Activated T-cell treated with anti-CD3 and anti-CD28 coated beads, Interleukin-2, amount 50 U/mL, for 72 hours (primary cell): ENCODE results near the gene HECW1. TPM values are rescaled to one million over a fixed set of nuclear protein-coding genes. Genes with fewer than 3 reads are reported as not detected.
"Not testable (repeated sequence)": the region's sequence is repeated elsewhere in the genome, so short reads cannot be mapped to it uniquely, and the experiment has no call there.

Experiments
- ATAC-seq, 2 donors: fragments of 150-1000 bp; cut with Tn5 transposase; replicated peaks in 1 of 2; 2 replicates each; pipeline ENCODE4 v1.10.0; 2021; ENCODE audit warnings: moderate library complexity in 2 of 2, mild to moderate bottlenecking in 1 of 2
- DNase-seq, 2 donors: peaks; one replicate each; pipeline ENCODE4 v3.0.0; 2021 to 2022; ENCODE audit warnings: mixed read lengths in 1 of 2
- H3K27ac Mint-ChIP-seq: one replicate; pipeline ENCODE4 v1.8.0; 2022; ENCODE audit warnings: mild to moderate bottlenecking, moderate library complexity, mixed read lengths
- H3K27me3 Mint-ChIP-seq: one replicate; pipeline ENCODE4 v1.8.0; 2022; ENCODE audit warnings: low read depth, mixed read lengths
- H3K36me3 Mint-ChIP-seq, 2 donors: one replicate each; pipeline ENCODE4 v1.8.0; 2022; ENCODE audit warnings: mixed read lengths in 2 of 2, mild to moderate bottlenecking in 1 of 2; ENCODE audit not compliant: insufficient read depth in 2 of 2
- H3K4me1 Mint-ChIP-seq: one replicate; pipeline ENCODE4 v1.8.0; 2022; ENCODE audit warnings: low read depth, mixed read lengths
- H3K4me3 Mint-ChIP-seq, 2 donors: one replicate each; pipeline ENCODE4 v1.8.0; 2022; ENCODE audit warnings: mild to moderate bottlenecking in 2 of 2, mixed read lengths in 2 of 2, moderate library complexity in 2 of 2
- H3K9me3 Mint-ChIP-seq, 2 donors: one replicate each; pipeline ENCODE4 v1.8.0; 2022; ENCODE audit warnings: mixed read lengths in 2 of 2
- total RNA-seq, 2 donors: library from RNA; stranded (reverse); gene quantifications; one replicate each; pipeline ENCODE4 v1.2.3, GENCODE V29; 2022

Gene HECW1
- total RNA-seq: not detected

DNA sequence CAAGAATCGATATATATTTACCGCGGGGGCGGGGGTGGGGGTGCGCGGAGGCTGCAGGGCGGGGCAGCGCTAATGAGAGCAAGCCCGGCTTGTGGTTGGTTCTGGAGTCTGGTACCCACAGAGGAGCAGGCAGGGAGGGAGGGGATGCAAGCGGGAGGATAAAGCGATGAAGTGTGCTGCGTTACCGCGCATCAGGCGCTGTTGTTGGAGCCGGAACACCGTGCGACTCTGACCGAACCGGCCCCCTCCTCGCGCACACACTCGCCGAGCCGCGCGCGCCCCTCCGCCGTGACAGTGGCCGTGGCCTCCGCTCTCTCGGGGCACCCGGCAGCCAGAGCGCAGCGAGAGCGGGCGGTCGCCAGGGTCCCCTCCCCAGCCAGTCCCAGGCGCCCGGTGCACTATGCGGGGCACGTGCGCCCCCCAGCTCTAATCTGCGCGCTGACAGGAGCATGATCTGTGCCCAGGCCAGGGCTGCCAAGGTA is at the start of gene HECW1:
Gene HECW1, plus strand, starts transcription at position 189 of the 482 bp plus-strand sequence. CDS start 131,259 bp downstream, outside the sequence.
- H3K4me3 Mint-ChIP-seq: peak within 1 kb of the TSS; percentile 33 to 69
- no peak within 1 kb of the TSS for H3K27ac Mint-ChIP-seq
- H3K9me3 Mint-ChIP-seq: no peaks in the 10 kb centered on the region
- DNase-seq (peak; percentile 4), ATAC-seq (peak; percentile 36 to 45)
- peaks cover 7% of the 10 kb centered on the region for H3K4me1 Mint-ChIP-seq
- H3K36me3 Mint-ChIP-seq: no peaks in the 10 kb centered on the region
- H3K27me3 Mint-ChIP-seq: peaks cover 81% of the 10 kb centered on the region

DNA sequence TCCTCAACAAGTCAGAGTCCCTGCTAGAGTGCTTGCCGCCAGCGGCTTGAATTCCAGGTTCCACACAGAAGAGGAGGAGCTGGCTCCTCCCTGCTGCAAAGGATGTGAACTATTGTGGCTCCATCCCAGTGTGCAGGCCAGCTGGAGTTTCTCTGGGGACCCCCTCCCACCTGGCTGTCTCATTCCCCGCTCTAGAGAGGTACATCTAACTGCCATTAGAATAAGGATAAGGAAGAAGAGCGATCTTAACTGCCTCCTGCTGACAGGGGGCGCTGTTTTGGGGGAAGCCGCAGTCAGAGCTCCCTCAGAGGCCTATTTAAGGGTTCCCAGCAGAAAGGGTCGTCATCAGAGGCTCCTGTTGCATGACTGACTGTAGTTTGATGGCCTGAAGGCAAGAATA is 40.8 kb upstream of the HECW1 start:
- Mint-ChIP-seq H3K4me3 (peak overlapping the region in 1 of 2 donors; percentile 14), H3K27me3 (peaks cover 38% of the 10 kb centered on the region), H3K36me3 (peaks cover 0 to 3% of the 10 kb centered on the region in 2 donors), H3K4me1 (peaks cover 16% of the 10 kb centered on the region), H3K9me3 (peaks cover 0 to 1% of the 10 kb centered on the region in 2 donors), H3K27ac (no peak overlapping the region)
- ATAC-seq (no peak), DNase-seq (peak; percentile 26 to 51)

DNA sequence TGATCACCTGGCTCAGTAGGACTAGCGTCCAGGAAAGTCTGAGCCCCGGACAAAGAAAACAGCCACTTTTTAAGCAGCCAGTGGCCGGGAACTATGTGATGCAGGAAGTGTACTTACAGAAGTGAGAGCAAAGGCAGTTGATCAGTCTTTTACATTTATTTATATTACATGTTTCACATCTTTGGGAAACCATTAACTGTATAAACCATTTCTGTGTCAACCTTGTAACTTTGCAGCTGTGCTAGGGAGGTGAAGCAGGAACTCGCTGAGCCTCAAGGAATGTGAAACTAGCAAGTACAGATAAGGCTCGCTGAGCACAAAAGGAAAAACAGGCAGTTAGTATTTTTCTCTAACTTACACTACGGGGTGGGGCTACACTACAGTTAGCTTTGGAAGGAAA is 39.9 kb upstream of the HECW1 start:
- no peak overlapping the region for H3K4me3 Mint-ChIP-seq
- H3K9me3 Mint-ChIP-seq: peaks cover 1 to 3% of the 10 kb centered on the region in 2 donors
- H3K27ac Mint-ChIP-seq: no peak overlapping the region
- peaks cover 40% of the 10 kb centered on the region for H3K27me3 Mint-ChIP-seq
- peaks cover 22% of the 10 kb centered on the region for H3K4me1 Mint-ChIP-seq
- DNase-seq (no peak), ATAC-seq (no peak)
- peaks cover 2 to 7% of the 10 kb centered on the region in 2 donors for H3K36me3 Mint-ChIP-seq

DNA sequence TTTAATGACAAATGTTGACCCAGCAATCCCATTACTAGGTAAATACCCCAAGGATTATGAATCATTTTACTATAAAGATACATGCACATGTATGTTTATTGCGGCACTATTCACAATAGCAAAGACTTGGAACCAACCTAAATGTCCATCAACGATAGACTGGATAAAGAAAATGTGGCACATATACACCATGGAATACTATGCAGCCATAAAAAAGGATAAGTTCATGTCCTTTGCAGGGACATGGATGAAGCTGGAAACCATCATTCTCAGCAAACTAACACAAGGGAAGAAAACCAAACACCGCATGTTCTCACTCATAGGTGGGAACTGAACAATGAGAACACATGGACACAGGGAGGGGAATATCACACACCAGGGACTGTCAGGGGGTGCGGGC is 38.6 kb upstream of the HECW1 start:
- not testable (repeated sequence) for H3K9me3 Mint-ChIP-seq, H3K4me3 Mint-ChIP-seq, ATAC-seq, DNase-seq, H3K36me3 Mint-ChIP-seq, H3K27ac Mint-ChIP-seq
- Mint-ChIP-seq H3K27me3 (peaks cover 34% of the 10 kb centered on the region), H3K4me1 (peaks cover 27% of the 10 kb centered on the region)

DNA sequence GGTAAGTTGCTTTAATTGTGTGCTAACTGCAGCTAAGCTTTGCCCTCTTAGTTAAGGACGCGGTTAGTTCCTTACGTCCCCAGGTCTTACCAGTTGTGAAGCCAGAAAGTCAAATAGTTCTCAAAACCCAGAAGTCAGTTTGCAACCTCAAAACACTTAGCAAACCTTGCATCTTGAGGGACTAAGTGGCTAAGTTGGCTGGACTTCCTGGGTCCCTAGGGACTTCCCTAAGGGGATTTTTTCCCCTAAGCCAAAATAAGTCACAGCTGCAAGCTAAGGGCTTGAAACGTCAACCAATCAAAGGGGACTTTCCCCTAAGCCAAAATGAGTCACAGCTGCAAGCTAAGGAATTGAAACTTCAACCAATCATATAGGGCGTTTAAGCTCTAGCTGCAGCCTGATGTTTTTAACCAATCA is 36.2 kb upstream of the HECW1 start:
- Mint-ChIP-seq H3K27me3 (peaks cover 52% of the 10 kb centered on the region), H3K27ac (peak overlapping the region; percentile 21), H3K4me1 (peaks cover 27% of the 10 kb centered on the region), H3K36me3 (peaks cover 2 to 7% of the 10 kb centered on the region in 2 donors), H3K9me3 (peaks cover 3% of the 10 kb centered on the region in 2 donors), H3K4me3 (peak overlapping the region; percentile 6 to 58)
- DNase-seq (peak; percentile 31 to 46), ATAC-seq (peak; percentile 78 to 93)

DNA sequence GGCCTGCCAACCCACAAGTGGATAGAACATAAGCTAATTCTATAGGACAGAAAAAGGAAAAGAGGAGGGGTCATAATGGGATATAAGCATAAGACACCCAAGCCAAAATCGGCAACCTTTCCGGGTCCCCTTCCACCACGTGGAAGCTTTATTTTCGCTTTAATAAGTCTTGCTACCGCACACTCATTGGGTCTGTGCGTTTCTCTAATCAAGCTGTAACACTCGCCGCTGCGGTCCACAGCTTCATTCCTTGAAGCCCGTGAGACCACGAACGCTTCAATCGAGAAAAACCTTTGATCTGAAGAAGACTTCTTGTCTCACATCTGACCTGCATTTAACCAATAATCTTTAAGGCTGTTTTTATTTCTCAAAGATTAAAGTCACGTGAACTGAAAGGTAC is 35.8 kb upstream of the HECW1 start:
- ATAC-seq (peak in 1 of 2 donors; percentile 9), DNase-seq (no peak)
- Mint-ChIP-seq H3K27me3 (peaks cover 49% of the 10 kb centered on the region), H3K4me3 (no peak overlapping the region), H3K36me3 (peaks cover 2 to 7% of the 10 kb centered on the region in 2 donors), H3K27ac (no peak overlapping the region), H3K9me3 (peaks cover 3% of the 10 kb centered on the region in 2 donors), H3K4me1 (peaks cover 25% of the 10 kb centered on the region)

DNA sequence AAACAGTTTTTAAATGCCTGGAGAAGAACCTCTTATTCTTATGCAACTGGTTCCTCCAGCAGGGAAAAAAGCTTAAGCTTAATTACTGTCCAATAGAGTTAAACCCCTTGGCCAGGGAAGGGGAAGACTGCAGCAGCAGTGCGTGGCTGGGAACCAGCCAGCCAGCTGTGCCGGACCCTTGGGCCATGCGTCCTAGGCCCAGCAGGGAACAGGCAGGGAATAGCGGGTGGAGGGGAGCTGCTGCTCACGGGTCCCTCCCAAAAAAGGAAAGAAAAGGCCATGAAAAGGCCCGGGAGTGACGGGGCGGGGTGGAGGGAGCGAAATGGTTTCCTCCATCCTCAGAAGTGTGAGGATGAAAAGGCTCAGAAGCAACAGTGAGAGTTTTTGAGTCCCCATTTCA is 35.2 kb upstream of the HECW1 start:
- ATAC-seq: no peak
- Mint-ChIP-seq H3K27ac (no peak overlapping the region), H3K9me3 (peaks cover 3% of the 10 kb centered on the region in 2 donors), H3K36me3 (peaks cover 2 to 7% of the 10 kb centered on the region in 2 donors), H3K4me3 (no peak overlapping the region), H3K27me3 (peaks cover 47% of the 10 kb centered on the region), H3K4me1 (peaks cover 20% of the 10 kb centered on the region)
- DNase-seq: no peak

DNA sequence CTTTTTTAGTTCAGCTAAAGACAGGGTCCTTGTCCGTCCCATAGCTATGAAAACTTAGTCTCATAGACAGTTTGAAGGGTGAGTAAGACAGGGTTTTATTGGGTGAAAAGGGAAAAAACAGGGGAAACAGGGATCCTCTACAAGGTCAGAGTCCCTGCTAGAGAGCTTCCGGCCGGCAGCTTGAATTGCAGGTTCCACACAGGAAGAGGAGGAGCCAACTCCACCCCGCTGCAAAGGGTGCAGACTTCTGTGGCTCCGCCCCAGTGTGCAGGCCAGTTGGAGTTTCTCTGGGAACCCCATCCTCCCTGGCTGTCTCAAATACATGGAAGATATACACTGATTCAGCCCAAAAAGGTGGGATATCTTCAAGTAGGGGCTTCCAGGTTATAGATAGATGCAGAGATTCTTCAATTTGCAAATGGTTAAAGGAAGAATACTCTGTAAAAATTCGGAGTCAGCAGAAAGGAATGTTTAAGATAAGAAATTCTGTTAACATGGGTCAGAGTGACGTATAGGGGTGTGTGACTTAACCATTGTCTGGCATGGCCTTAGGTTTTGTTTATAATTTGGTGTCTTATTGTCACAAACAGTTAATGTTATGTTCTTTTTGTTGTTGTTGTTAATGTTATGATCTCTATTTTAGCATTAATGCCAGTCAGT is 34.6 kb upstream of the HECW1 start:
- Mint-ChIP-seq H3K27me3 (peaks cover 48% of the 10 kb centered on the region), H3K27ac (no peak overlapping the region), H3K9me3 (peaks cover 3% of the 10 kb centered on the region in 2 donors), H3K4me1 (peaks cover 20% of the 10 kb centered on the region), H3K4me3 (no peak overlapping the region), H3K36me3 (peaks cover 2 to 7% of the 10 kb centered on the region in 2 donors)
- DNase-seq (no peak), ATAC-seq (no peak)

DNA sequence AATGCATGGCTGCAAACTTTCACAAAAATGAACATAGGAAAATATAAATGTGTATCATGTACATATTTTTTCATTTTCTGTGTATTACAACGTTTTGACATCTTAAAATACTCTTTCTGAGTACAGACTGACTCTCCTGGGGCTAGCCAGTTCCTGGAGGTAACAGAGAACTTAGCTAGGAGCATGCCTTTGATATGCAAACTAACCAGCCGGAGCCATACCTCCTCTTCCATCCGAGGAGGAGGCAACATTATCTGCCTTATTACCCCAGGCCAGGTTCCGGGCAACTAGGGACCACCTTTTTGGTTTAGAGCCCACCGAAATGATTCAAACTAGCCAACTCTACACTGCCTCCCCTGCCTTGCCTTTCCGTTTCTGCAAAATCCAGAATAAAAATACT is 33.7 kb upstream of the HECW1 start:
- Mint-ChIP-seq H3K4me3 (no peak overlapping the region), H3K27me3 (peaks cover 56% of the 10 kb centered on the region), H3K9me3 (peaks cover 3% of the 10 kb centered on the region in 2 donors), H3K4me1 (peaks cover 20% of the 10 kb centered on the region), H3K36me3 (peaks cover 2 to 7% of the 10 kb centered on the region in 2 donors), H3K27ac (no peak overlapping the region)
- DNase-seq (no peak), ATAC-seq (no peak)

DNA sequence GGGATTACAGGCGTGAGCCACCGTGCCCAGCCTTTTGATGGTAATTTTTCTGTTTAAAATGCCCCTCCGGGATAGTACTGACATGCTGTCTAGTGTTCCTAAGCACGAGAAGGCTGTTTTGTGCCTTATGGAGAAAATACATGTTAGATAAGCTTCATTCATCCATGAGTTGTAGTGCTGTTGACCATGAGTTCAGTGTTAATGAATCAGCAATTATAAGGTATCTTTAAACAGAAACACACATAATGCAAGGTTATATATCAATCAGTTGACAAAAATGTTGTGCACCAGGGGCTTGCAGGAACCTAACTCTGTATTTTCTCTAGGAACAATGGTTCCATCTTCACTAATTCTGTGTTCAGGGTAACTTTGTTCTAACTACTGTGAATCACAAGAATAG is 30.8 kb upstream of the HECW1 start:
- Mint-ChIP-seq H3K27me3 (peaks cover 75% of the 10 kb centered on the region), H3K4me3 (no peak overlapping the region), H3K9me3 (peaks cover 2 to 3% of the 10 kb centered on the region in 2 donors), H3K36me3 (peaks cover 2 to 5% of the 10 kb centered on the region in 2 donors), H3K27ac (no peak overlapping the region), H3K4me1 (peaks cover 11% of the 10 kb centered on the region)
- no peak for DNase-seq
- ATAC-seq: no peak

DNA sequence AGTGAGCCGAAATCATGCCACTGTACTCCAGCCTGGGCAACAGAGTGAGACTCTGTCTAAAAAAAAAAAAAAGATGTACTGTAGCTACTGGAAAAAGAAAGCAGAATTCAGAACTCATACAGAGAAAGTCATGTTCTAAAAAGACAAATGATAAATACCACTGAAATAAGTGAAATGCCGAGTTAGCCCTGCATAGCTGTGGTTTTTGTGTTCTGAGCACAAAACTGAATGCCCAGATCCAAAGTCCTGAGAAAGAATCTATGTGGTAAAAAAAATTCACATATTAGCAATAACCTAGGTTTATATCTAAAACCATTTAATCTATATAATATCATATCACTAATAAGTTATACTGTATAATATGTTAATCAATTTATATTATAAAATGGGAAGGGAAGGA is 29.3 kb upstream of the HECW1 start:
- Mint-ChIP-seq H3K4me1 (no peaks in the 10 kb centered on the region), H3K36me3 (no peaks in the 10 kb centered on the region), H3K27me3 (peaks cover 78% of the 10 kb centered on the region), H3K9me3 (no peaks in the 10 kb centered on the region), H3K4me3 (no peak overlapping the region), H3K27ac (no peak overlapping the region)
- no peak for DNase-seq
- ATAC-seq: no peak

DNA sequence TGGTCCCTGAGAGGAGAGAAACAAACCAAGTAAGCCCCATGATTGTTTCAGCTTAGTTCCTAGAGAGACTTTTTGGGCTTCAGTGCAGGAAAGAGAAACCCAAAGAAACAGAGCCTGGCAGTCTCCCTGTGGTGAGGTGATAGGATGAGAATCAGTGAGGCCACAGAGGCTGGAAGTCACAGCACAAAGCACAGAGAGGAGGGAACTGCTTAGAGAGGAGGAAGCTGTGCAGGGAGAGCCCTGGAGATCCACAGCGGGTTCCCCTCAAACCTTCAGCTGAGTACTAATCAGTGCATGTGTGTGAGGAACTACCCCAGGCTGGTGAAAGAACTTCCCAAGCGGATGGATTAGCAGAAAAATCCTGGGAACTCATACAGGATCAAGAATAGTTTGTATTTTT is 27.4 kb upstream of the HECW1 start:
- Mint-ChIP-seq H3K36me3 (no peaks in the 10 kb centered on the region), H3K4me1 (no peaks in the 10 kb centered on the region), H3K27me3 (peaks cover 73% of the 10 kb centered on the region), H3K27ac (no peak overlapping the region), H3K9me3 (peaks cover 0 to 3% of the 10 kb centered on the region in 2 donors), H3K4me3 (no peak overlapping the region)
- no peak for ATAC-seq
- no peak for DNase-seq

DNA sequence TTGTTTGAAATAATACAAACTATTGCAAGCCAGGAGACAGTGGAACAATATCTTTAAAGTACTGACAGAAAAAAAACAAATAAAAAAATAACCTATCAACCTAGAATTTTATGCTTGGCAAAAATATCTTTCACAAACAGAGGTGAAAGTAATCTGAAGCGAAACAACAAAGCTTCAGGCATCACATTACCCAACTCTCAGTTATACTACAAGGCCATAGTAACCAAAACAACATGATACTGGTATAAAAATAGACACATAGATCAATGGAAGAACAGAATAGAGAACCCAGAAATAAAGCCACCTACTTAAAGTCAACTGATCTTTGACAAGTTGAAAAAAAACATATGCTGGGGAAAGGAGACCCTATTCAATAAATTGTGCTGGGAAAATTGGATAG is 26.5 kb upstream of the HECW1 start:
- Mint-ChIP-seq H3K9me3 (peaks cover 0 to 3% of the 10 kb centered on the region in 2 donors), H3K4me3 (no peak overlapping the region), H3K36me3 (no peaks in the 10 kb centered on the region), H3K4me1 (no peaks in the 10 kb centered on the region), H3K27me3 (peaks cover 63% of the 10 kb centered on the region), H3K27ac (no peak overlapping the region)
- no peak for DNase-seq
- ATAC-seq: no peak

DNA sequence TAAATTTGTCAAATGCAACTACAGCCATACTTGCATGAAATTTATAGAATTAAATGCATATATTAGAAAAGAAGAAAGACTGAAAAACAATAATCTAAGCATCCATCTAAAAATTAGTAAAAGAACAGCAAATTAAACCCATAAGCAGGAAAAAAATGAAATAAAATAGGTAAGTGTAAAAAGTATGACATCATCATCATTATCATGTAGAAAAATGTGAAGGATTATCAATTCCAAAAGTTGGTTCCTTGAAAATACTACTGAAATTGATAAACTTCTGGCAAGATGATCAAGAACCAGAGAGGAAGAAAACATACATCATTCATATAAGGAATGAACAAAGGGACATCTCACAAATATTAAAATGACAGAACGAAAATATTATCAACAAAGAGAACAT is 19.6 kb upstream of the HECW1 start:
- no peak for ATAC-seq
- no peak for DNase-seq
- Mint-ChIP-seq H3K4me1 (no peaks in the 10 kb centered on the region), H3K27me3 (peaks cover 21% of the 10 kb centered on the region), H3K4me3 (no peak overlapping the region), H3K9me3 (peaks cover 0 to 5% of the 10 kb centered on the region in 2 donors), H3K36me3 (no peaks in the 10 kb centered on the region), H3K27ac (no peak overlapping the region)
